Measurements from ENCODE around the gene HTR6.

- no peak for TF ChIP-seq CTCF (IDR thresholded peaks at IDR 0.05)
- no peak for TF ChIP-seq POLR2AphosphoS5 (IDR thresholded peaks at IDR 0.05)
- TF ChIP-seq POLR2A (IDR thresholded peaks at IDR 0.05), result no peak
These were observed 47.3 kb upstream of the HTR6 start for GRCh38 chr1:19617376-19617775.
